ENCODE measurements around the gene EHBP1.

EHBP1 gene

GRCh38 chr2:62705007-62705829 lies at the start of gene EHBP1:
TSS of gene EHBP1 (plus strand) at chr2:62705713. CDS start at chr2:62707192, 1,479 bp downstream.
- DNase-seq, result peak; percentile 89 to 100 (median 94)

- DNase-seq, result no peak
These were observed 47.7 kb upstream of the EHBP1 start for GRCh38 chr2:62657783-62658182.

GRCh38 chr2:62658891-62659290 lies 46.6 kb upstream of the EHBP1 start:
- DNase-seq, result no peak

GRCh38 chr2:62660087-62660486 lies 45.4 kb upstream of the EHBP1 start:
- DNase-seq, result no peak

- DNase-seq, result no peak
These were observed 44.8 kb upstream of the EHBP1 start for GRCh38 chr2:62660582-62661262.

GRCh38 chr2:62661263-62661635 lies 44.3 kb upstream of the EHBP1 start:
- no peak for DNase-seq

GRCh38 chr2:62662131-62662530 lies 43.4 kb upstream of the EHBP1 start:
- DNase-seq, result no peak

GRCh38 chr2:62662554-62662953 lies 43.0 kb upstream of the EHBP1 start:
- DNase-seq, result no peak

GRCh38 chr2:62663411-62663810 lies 42.1 kb upstream of the EHBP1 start:
- DNase-seq, result no peak

- no peak for DNase-seq
These were observed 41.4 kb upstream of the EHBP1 start for GRCh38 chr2:62663920-62664795.

GRCh38 chr2:62665446-62665845 lies 40.1 kb upstream of the EHBP1 start:
- DNase-seq, result no peak

GRCh38 chr2:62669180-62669579 lies 36.3 kb upstream of the EHBP1 start:
- DNase-seq, result no peak

GRCh38 chr2:62672601-62673000 lies 32.9 kb upstream of the EHBP1 start:
- DNase-seq, result no peak

- DNase-seq, result no peak
These were observed 30.5 kb upstream of the EHBP1 start for GRCh38 chr2:62675062-62675461.

GRCh38 chr2:62685256-62685655 lies 20.3 kb upstream of the EHBP1 start:
- DNase-seq, result no peak

GRCh38 chr2:62686012-62686685 lies 19.4 kb upstream of the EHBP1 start:
- no peak for DNase-seq

GRCh38 chr2:62687636-62688035 lies 17.9 kb upstream of the EHBP1 start:
- no peak for DNase-seq

- DNase-seq, result no peak
These were observed 16.7 kb upstream of the EHBP1 start for GRCh38 chr2:62688771-62689170.

GRCh38 chr2:62691186-62691585 lies 14.3 kb upstream of the EHBP1 start:
- no peak for DNase-seq

- no peak for DNase-seq
These were observed 13.3 kb upstream of the EHBP1 start for GRCh38 chr2:62692225-62692624.

- no peak for DNase-seq
These were observed 6.9 kb upstream of the EHBP1 start for GRCh38 chr2:62698653-62699052.

- no peak for DNase-seq
These were observed 883 bp upstream of the EHBP1 start for GRCh38 chr2:62704654-62705006.

All from C1 segment of cervical spinal cord (tissue), 14 donors.